Measurements from ENCODE around the gene ERV3-1. TPM values are rescaled to one million over a fixed set of nuclear protein-coding genes. Genes with fewer than 3 reads are reported as not detected.

ERV3-1 gene
- total RNA-seq, 2 experiments from 2014 or later: 16.6 to 17.2 TPM

DNA sequence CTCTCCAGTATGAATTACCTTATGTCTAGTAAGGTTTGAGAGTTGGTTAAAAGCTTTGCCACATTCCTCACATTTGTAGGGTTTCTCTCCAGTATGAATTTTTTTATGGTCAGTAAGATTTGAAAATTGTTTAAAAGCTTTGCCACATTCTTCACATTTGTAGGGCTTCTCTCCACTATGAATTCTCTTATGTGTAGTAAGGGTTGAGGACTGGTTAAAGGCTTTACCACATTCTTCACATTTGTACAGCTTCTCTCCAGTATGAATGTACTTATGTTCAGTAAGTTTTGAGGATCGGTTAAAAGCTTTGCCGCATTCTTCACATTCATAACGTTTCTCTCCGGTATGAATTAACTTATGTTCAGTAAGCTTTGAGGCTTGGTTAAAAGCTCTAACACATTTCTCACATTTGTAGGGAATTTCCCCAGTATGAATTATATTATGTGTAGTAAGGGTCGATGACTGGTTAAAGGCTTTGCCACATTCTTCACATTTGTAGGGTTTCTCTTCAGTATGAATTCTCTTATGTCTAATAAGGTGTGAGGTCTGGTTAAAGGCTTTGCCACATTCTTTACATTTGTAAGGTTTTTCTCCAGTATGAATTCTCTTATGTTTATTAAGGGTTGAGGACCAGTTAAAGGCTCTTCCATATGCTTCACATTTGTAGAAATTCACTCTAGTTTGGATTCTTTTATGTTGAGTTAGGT, 27.8 kb downstream of the ERV3-1 start:
- intact Hi-C loops (cut with DNase I, micrococcal nuclease): no loop called here

GRCh38 chr7:64965594-64965993, 40.9 kb downstream of the ERV3-1 start:
- ATAC-seq (ENCODE audit: poor library complexity) (no peak), DNase-seq (no peak)
- Mint-ChIP-seq H3K36me3 (ENCODE audit: low read depth) (peaks cover 4% of the 10 kb centered on the region), H3K27ac (no peak overlapping the region), H3K9me3 (peaks cover 10% of the 10 kb centered on the region), H3K4me3 (no peak overlapping the region), H3K27me3 (no peaks in the 10 kb centered on the region), H3K4me1 (ENCODE audit: low read depth) (no peaks in the 10 kb centered on the region)
- CTCF ChIA-PET: no interaction called here
- no peak for TF ChIP-seq CTCF (IDR thresholded peaks at IDR 0.05)
- Histone ChIP-seq H3K4me3 (ENCODE audit: low read length) (no peak overlapping the region), H3K4me1 (ENCODE audit: insufficient read depth, low read length) (no peaks in the 10 kb centered on the region), H3K9me3 (ENCODE audit: control insufficient read depth in 1 of 2, insufficient read depth in 1 of 2, low read length in 2 of 2) (peaks cover 7 to 14% of the 10 kb centered on the region in 2 experiments), H3K36me3 (ENCODE audit: insufficient read depth, low read length) (no peaks in the 10 kb centered on the region), H3K27ac (ENCODE audit: low read depth in 1 of 2, low read length in 2 of 2) (no peak overlapping the region), H3K27me3 (ENCODE audit: control insufficient read depth in 1 of 2, insufficient read depth in 2 of 2, low read length in 2 of 2) (no peaks in the 10 kb centered on the region)
- POLR2A ChIA-PET: no interaction called here
- intact Hi-C loops (cut with DNase I, micrococcal nuclease): no loop called here

More for the DNA sequence above, 27.8 kb downstream of the ERV3-1 start:
- ATAC-seq (ENCODE audit: poor library complexity) (no peak), DNase-seq (no peak)
- no peaks in the 10 kb centered on the region for H3K4me1 Mint-ChIP-seq (ENCODE audit: low read depth)
- Histone ChIP-seq H3K36me3 (ENCODE audit: insufficient read depth, low read length) (peaks cover 23% of the 10 kb centered on the region), H3K4me1 (ENCODE audit: insufficient read depth, low read length) (no peaks in the 10 kb centered on the region), H3K27me3 (ENCODE audit: control insufficient read depth in 1 of 2, insufficient read depth in 2 of 2, low read length in 2 of 2) (no peaks in the 10 kb centered on the region), H3K9me3 (ENCODE audit: control insufficient read depth in 1 of 2, insufficient read depth in 1 of 2, low read length in 2 of 2) (peaks cover 0 to 82% of the 10 kb centered on the region in 2 experiments), H3K27ac (ENCODE audit: low read depth in 1 of 2, low read length in 2 of 2) (no peak overlapping the region), H3K4me3 (ENCODE audit: low read length) (no peak overlapping the region)
- peaks cover 23% of the 10 kb centered on the region for H3K9me3 Mint-ChIP-seq
- no peak overlapping the region for H3K27ac Mint-ChIP-seq
- H3K4me3 Mint-ChIP-seq: no peak overlapping the region
- peaks cover 67% of the 10 kb centered on the region for H3K36me3 Mint-ChIP-seq (ENCODE audit: low read depth)
- H3K27me3 Mint-ChIP-seq: no peaks in the 10 kb centered on the region
- ChIA-PET POLR2A (no interaction called here), CTCF (no interaction called here)
- TF ChIP-seq CTCF (IDR thresholded peaks at IDR 0.05): no peak

- no peak for TF ChIP-seq CTCF (IDR thresholded peaks at IDR 0.05)
- Mint-ChIP-seq H3K4me3 (no peak overlapping the region), H3K27ac (no peak overlapping the region), H3K4me1 (ENCODE audit: low read depth) (no peaks in the 10 kb centered on the region), H3K36me3 (ENCODE audit: low read depth) (no peaks in the 10 kb centered on the region), H3K9me3 (peaks cover 11% of the 10 kb centered on the region), H3K27me3 (peaks cover 13% of the 10 kb centered on the region)
- CTCF ChIA-PET: no interaction called here
- no peaks in the 10 kb centered on the region for H3K4me1 ChIP-seq (ENCODE audit: insufficient read depth, low read length)
- H3K36me3 ChIP-seq (ENCODE audit: insufficient read depth, low read length): no peaks in the 10 kb centered on the region
- H3K27me3 ChIP-seq (ENCODE audit: control insufficient read depth in 1 of 2, insufficient read depth in 2 of 2, low read length in 2 of 2): peaks cover 0 to 2% of the 10 kb centered on the region in 2 experiments
- POLR2A ChIA-PET: no interaction called here
- intact Hi-C loops (cut with DNase I, micrococcal nuclease): no loop called here
- DNase-seq: no peak
- ATAC-seq (ENCODE audit: poor library complexity): no peak
- no peak overlapping the region for H3K4me3 ChIP-seq (ENCODE audit: low read length)
- no peak overlapping the region for H3K27ac ChIP-seq (ENCODE audit: low read depth in 1 of 2, low read length in 2 of 2)
- peaks cover 0 to 5% of the 10 kb centered on the region in 2 experiments for H3K9me3 ChIP-seq (ENCODE audit: control insufficient read depth in 1 of 2, insufficient read depth in 1 of 2, low read length in 2 of 2)
Measured at GRCh38 chr7:64959072-64959747, 47.3 kb downstream of the ERV3-1 start.

Data from CD4-positive, alpha-beta T cell (primary cell).